GM19193 (cell line): Measurements from ENCODE around the gene ATP6V0B.

Experiments
- POLR2A ChIP-seq: IDR thresholded peaks from 4 replicates; pipeline ENCODE4 v1.6.1; 2011; ENCODE audit not compliant: insufficient read depth, insufficient read length; ENCODE audit errors: extremely low read depth

ATP6V0B gene

DNA sequence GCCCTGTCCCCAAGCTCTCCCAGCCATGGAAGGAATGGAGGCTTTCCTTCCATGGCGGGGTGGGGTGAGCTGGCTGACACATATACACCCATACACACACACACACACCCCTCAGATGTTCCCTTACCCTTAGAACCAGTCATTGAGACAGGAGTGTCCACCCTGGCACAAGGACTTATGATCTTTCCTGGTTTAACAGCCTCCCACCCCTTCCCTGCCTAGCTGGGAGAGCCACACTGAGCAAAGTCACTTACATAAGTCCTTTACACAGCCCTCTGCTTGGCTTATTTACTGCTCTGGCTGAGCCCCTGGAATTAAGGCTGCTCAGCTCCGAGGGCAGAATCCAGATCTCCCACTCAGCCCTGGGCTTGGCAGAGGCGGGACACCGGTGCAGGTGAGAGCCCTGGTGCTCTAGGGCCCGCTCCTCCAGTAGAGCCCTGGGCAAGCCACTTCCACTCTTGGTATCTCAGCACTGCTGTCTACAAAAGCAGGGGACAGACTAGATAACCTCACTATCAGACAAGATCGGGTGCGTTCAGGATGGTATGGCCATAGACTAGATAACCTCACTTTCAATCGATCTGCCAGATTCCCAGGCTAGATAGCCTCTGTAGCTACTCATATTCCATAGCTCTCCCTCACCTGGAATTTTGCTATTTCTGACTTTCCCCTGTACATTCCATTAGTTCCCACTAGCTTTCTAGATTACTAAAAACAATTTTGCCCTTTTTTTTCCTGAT is 39.8 kb downstream of the ATP6V0B start:
- no peak for TF ChIP-seq POLR2A

DNA sequence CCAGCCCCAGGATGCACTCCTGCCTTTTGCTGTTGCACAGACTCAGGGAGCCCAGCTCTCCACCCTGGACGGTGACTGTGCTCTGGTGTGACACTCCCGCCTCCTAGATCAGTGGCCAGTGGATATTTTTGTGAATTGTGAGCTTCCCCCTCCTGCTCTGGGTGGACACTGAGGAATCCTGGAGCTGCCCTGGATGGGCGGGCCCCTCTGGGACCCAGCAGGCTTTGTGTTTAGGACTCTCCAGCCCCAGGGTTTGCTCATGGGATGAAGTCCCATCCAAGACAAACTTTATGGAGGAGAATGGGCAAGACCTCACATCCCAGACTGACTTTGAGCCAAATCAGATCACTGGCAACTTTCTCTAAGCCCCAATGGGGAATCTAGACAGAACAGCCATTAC is 40.4 kb downstream of the ATP6V0B start:
- TF ChIP-seq POLR2A, result no peak

DNA sequence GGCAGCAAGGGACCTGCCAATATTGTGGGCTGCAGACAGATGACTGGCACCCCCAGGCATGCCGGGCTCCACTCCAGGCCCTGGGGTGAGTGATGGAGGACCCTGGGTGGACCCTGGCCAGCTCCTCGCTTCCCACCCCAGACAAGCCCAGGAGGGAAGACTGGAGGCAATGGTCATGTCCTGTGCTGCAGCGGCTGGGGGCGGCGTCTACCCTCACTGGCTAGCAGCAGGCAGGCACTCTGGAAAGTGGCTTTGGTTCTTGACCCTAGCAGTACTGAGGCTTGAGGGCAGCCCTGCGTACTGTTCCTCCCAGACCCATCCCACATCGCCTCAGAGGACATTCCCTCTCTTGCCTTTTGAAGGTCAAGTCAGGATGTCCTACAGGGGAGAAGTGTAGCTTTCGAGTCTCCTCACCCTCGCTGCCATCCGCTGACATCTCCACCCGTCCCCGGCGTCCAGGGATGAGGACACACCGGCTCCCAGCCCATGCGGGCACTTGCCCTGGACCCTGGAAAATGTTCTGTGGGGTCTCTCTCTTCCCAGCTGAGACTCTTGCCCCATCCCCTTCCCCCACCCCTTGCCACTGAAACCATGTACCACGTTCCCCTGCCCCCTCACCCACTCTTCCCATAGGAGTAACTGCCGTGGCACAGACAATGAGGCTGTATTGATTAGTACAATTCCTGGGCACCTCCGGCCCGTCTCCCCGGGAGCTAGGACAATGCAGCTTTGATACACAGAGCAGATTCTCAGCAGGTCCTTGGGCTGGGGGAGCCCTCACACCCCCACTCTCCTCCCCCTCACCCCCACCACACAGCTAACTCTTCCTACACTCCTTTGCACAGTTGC is 41.5 kb downstream of the ATP6V0B start:
- TF ChIP-seq POLR2A, result no peak

DNA sequence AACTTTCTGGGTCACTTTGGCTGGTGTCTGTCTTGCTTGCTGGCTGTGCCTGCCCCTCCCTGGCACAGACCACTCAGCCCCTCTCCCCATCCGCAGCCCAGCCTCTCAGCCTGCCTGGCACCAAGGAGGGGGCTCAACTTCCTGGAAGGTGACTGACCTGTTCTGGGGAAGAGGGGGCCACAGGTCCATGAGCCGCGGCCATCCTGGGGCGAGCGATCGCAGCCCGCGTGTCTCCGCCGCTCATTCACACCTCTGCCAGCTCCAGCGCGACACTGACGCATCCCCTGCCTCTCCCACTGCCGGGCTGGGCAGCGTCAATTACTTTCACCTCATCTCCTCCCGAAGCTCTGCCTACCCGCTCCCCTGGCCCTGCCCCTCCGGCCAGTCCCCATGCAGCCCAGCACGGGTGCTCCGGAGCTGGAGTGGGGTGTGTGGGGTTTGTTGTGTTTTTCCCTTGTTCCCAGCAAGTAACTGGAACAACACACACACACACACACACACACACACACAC is 42.2 kb downstream of the ATP6V0B start:
- no peak for TF ChIP-seq POLR2A

DNA sequence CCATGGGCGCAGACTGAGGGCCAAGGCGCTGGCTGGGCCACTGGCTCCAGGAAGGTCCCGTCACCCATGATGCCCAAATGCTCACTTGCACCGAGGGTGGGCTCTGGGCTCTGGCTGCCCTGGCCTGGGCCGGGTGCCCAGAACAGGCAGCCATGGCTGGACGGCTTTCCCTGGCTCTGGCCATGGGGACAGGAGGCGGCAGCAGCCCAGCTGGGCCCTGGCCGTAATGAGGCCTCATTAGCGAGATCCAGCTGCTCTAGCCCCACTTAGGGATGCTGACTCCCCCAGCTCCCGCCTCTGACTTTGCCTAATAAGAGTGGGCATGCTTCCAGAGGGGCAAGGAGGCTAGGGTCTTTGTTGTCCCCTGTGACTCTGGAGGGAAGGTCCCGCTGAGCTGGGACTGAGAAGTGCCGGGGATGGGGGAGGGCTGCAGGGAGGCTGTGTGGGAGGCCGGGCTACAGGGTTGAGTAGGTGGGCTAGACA is 44.7 kb downstream of the ATP6V0B start:
- no peak for TF ChIP-seq POLR2A

DNA sequence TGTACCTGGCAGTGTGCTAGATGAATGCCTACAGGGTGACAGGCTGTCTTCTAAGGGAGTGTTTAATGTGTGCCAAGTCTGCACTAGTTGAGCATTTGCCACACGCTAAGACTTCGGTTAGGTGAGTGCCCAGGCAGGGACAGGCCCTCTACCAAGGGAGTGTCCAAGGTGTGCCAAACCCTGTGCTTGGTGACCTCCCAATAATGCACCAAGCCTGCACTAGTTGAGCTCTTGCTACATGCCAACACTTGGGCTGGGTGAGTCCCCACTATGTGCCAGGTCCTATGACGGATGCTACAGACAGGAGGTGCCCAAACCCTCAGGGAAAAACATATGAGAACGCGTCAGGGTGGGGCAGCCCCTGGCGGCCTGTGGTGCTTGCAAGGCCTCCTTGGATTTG is 45.7 kb downstream of the ATP6V0B start:
- TF ChIP-seq POLR2A, result no peak

DNA sequence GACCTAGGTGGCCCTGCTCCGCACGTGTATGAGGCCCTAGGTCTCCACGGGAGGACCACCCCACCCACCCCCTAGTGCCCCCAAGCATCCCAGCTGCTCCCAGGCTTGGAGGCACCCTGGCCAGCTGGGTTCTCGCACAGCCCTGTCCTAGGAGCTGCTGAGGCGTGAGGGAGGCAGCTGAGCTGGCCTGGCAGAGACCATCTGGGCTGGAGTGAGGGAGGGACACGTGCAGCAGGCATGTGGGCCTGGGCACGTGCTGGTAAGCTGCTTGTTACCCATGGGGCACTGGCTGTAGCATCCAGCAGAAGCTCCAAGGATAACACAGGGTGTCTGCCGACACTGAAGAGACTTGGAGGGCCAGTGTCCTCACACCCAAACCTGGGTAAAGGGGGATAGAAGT is 46.4 kb downstream of the ATP6V0B start:
- TF ChIP-seq POLR2A, result no peak

DNA sequence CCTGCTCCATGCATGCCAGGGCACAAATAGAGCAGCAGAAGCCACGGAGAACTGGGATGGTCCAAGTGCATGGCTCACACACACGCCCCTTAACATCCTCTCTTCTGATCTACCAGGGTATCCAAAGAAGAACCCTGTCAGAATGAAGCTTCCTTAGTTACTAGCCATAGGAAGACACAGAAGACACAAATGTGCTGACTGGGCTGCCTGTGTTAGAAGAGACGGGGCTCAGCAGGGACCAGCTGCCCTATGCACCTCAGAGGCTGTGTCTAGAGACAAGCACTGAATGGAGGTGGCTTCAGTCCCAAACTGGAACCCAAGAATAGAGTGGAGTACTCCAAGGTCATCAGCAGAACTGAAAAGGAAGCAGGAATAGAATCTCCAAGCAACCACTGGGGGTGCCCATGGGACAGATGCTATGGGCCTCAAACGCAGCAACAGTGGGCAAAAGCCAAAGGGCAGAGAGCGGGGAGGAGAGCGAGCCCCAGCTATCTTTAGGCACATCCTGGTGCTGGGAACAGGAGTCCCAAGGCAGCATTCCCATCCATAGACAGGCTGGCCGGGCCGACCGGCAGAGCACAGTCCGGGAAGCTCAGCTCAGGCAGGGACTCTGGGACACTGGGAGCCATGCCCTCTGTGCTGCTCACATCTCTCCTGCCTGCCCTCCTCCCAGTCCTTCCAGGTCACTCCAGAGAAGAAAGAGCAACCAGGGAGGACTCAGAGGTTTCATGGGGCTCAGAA is 47.0 kb downstream of the ATP6V0B start:
- no peak for TF ChIP-seq POLR2A

DNA sequence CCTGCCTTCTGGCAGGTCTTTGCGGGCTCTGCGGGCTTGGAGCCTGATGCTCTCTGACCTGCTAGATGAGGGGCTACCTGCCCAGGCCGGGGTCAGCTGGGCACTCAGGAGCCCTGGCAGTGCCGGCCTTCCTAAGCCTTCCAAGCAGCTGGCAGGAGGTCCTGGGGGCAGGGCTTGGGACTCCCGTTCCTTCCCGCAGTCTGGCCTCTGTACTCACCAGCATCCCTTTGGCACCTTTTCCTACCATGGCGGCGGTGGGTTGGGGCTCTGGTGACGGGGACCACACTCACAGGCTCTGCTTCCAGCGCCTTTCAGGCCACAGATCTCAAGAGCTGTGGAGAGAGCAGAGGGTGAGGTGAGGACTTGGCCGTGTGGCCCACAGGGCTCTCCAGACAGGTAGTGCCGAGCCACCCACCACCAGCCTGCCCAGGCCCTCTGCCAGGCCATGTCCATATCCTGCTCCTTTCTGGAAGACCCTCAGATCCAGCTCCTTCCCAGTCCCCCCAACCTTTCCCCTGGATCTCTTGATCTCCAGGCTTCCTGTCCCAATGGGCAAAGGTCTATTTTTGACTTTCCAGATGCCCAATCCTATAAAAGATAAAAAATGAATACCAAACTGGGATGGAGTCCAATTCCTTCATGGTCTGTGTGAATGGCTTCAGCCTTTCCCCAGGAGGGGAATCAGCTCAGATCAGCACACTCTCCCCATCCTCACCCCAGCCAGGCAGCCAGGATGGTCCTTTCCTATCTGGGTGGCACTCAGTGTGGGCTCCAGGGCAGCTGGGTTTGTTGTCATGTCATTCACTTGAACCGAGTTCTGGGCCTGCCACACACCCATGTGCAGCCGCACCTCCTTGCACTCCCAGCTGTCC is 49.5 kb downstream of the ATP6V0B start:
- no peak for TF ChIP-seq POLR2A

DNA sequence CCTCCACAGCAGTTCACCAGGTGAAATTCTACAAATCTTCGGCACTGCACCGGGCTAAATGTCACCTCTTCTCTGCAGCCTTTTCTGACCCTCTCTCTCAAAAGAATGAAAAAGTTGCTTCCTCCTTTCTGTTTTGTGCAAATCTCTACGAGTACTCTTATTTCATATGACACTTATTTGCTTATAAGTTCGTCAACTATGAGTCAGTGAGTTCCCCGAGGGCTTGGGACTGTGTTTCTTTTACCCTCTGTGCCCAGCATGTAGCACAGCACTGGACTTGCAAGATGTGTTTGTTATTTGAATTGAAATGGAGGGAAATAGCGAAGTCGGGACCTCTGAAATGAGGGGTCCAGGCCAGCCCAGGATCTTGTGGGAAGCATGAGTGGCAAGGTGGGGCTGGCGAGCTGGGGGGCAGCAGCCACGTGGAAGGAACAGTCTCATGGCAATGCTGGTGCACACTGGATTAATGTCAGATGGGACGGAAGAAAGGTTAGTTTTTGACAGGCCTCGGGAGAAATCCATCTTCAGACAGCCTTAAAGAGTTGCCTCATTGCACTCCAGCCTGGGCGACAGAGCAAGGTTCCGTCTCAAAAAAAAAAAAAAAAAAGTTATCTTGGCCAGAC is 50.3 kb downstream of the ATP6V0B start:
- TF ChIP-seq POLR2A, result no peak

DNA sequence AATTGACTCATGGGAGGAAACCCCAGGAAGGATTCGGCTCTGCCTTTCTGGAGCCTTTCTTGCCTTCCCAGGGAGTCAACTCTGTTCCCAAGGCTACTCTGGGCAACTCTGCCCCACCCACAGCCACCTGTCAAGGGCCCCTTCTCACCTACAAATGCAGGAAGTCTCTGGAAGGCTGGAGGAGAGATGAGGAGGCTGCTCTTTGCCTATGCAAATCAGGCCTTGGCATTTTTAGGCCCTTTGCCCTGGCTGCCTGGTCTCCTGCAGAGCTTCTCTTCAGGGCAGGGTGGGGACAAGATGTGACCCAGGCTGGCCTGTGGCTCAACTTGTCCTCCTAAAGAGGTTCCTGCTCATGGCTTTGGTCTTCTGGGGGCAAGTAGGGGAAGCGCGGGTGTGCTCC is 51.1 kb downstream of the ATP6V0B start:
- no peak for TF ChIP-seq POLR2A

DNA sequence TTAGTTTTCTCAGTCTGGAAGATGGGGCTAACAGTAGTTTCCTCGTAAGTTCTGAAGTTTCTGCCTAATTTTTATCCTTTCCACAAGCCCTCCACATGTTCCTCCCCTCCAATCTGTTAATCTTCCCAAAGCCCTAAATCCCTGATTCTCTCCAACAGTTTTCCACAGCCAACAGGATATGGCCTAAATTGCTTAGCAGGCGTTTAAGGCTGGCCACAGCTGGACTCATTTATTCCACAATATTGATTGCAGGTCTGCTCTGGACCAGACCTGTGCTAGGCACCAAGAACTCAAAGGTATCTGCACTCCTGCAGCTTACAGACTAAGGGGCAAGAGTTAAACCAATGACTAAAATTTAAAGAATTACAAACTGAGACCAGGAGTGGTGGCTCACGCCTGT is 52.6 kb downstream of the ATP6V0B start:
- no peak for TF ChIP-seq POLR2A
